Neuronal stem cell (in vitro differentiated cells): ENCODE measurements around the gene RPL13A.

Source experiments
- DNase-seq: peaks from one replicate; pipeline ENCODE4 v3.0.0-alpha.2; 2013; ENCODE audit warnings: low spot score
- H2AFZ ChIP-seq: one replicate; pipeline ENCODE4 v1.6.1; 2013; ENCODE audit warnings: mild to moderate bottlenecking, low read length, inconsistent platforms
- H2AK5ac ChIP-seq: 2 replicates; pipeline ENCODE4 v1.6.1; 2013; ENCODE audit warnings: low read depth, mild to moderate bottlenecking, inconsistent platforms, low read length, moderate library complexity, mixed read lengths
- H2BK120ac ChIP-seq: 2 replicates; pipeline ENCODE4 v1.6.1; 2013; ENCODE audit warnings: low read depth, mild to moderate bottlenecking, inconsistent platforms, low read length, moderate library complexity, mixed read lengths
- H2BK12ac ChIP-seq: one replicate; pipeline ENCODE4 v1.6.1; 2013; ENCODE audit warnings: low read length, inconsistent platforms
- H2BK15ac ChIP-seq: 2 replicates; pipeline ENCODE4 v1.6.1; 2013; ENCODE audit warnings: mild to moderate bottlenecking, low read length, inconsistent platforms, mixed read lengths
- H2BK5ac ChIP-seq: one replicate; pipeline ENCODE4 v1.6.1; 2013; ENCODE audit warnings: inconsistent platforms, mild to moderate bottlenecking, low read length, moderate library complexity
- H3K14ac ChIP-seq: one replicate; pipeline ENCODE4 v1.6.1; 2013; ENCODE audit warnings: low read length, inconsistent platforms
- H3K18ac ChIP-seq: 2 replicates; pipeline ENCODE4 v1.6.1; 2013; ENCODE audit warnings: low read length, inconsistent platforms
- H3K23ac ChIP-seq: 2 replicates; pipeline ENCODE4 v1.6.1; 2013; ENCODE audit warnings: low read depth, mild to moderate bottlenecking, mixed read lengths, low read length, inconsistent platforms; ENCODE audit not compliant: poor library complexity
- H3K27ac ChIP-seq: replicated peaks from 3 replicates; pipeline ENCODE4 v1.5.1; 2013; ENCODE audit warnings: low read length, inconsistent platforms
- H3K27me3 ChIP-seq, 3 experiments: 2 replicates each; pipeline ENCODE4 v1.6.1; 2013; ENCODE audit warnings: low read length in 3 of 3, mild to moderate bottlenecking in 2 of 3, inconsistent platforms in 1 of 3, low read depth in 1 of 3, mixed read lengths in 1 of 3, moderate library complexity in 1 of 3; ENCODE audit not compliant: control insufficient read depth in 3 of 3, insufficient read depth in 3 of 3
- H3K36me3 ChIP-seq, 2 donors: replicated peaks in 1 of 2; 2 replicates each; pipeline ENCODE4 v1.6.1; 2013; ENCODE audit warnings: low read length in 2 of 2; ENCODE audit not compliant: control insufficient read depth in 2 of 2, insufficient read depth in 2 of 2
- H3K4ac ChIP-seq: 2 replicates; pipeline ENCODE4 v1.6.1; 2013; ENCODE audit warnings: inconsistent platforms, mild to moderate bottlenecking, low read length, moderate library complexity
- H3K4me1 ChIP-seq, 2 donors: 1 replicate in 1 of 2; 2 replicates in 1 of 2; pipeline ENCODE4 v1.6.1; 2013; ENCODE audit warnings: low read length in 2 of 2, low read depth in 1 of 2; ENCODE audit not compliant: control insufficient read depth in 2 of 2, insufficient read depth in 1 of 2
- H3K4me2 ChIP-seq: one replicate; pipeline ENCODE4 v1.6.1; 2013; ENCODE audit warnings: mild to moderate bottlenecking, low read length, inconsistent platforms; ENCODE audit not compliant: insufficient read depth, poor library complexity, severe bottlenecking
- H3K4me3 ChIP-seq, 2 donors: 2 replicates each; pipeline ENCODE4 v1.5.1; 2013; ENCODE audit warnings: low read length in 2 of 2, mild to moderate bottlenecking in 2 of 2, inconsistent platforms in 1 of 2, moderate library complexity in 1 of 2
- H3K79me1 ChIP-seq: one replicate; pipeline ENCODE4 v1.6.1; 2013; ENCODE audit warnings: low read depth, mild to moderate bottlenecking, inconsistent platforms, low read length, moderate library complexity
- H3K9ac ChIP-seq: one replicate; pipeline ENCODE4 v1.6.1; 2013; ENCODE audit warnings: mild to moderate bottlenecking, low read depth, low read length, inconsistent platforms; ENCODE audit not compliant: poor library complexity
- H3K9me3 ChIP-seq, 2 donors: replicated peaks in 1 of 2; 2 replicates each; pipeline versions ENCODE3 to v1.6.1; 2013; ENCODE audit warnings: low read length in 2 of 2, mild to moderate bottlenecking in 2 of 2, inconsistent platforms in 1 of 2, low read depth in 1 of 2, mixed read lengths in 1 of 2, moderate library complexity in 1 of 2; ENCODE audit not compliant: control insufficient read depth in 2 of 2, insufficient read depth in 1 of 2
- H4K8ac ChIP-seq: one replicate; pipeline ENCODE4 v1.6.1; 2013; ENCODE audit warnings: low read depth, mild to moderate bottlenecking, inconsistent platforms, low read length, moderate library complexity
- H4K91ac ChIP-seq: one replicate; pipeline ENCODE4 v1.6.1; 2013; ENCODE audit warnings: low read length, low read depth, mild to moderate bottlenecking, inconsistent platforms; ENCODE audit not compliant: poor library complexity
- WGBS, 2 donors: extraction: QIAGEN DNeasy Blood & Tissue Kit; methylation state at CpG; one replicate each; pipeline ENCODE4 v1.1.7; 2013; ENCODE audit warnings: missing lambda C conversion rate in 2 of 2, mixed read lengths in 1 of 2; ENCODE audit not compliant: insufficient read length in 2 of 2, insufficient replicate concordance in 1 of 2; ENCODE audit errors: extremely low coverage in 2 of 2; 5-methylcytosine and 5-hydroxymethylcytosine counted together

The RPL13A gene

GRCh38 chr19:49530708-49531107 lies 43.3 kb downstream of the RPL13A start:
- Histone ChIP-seq H2AK5ac (no peak overlapping the region), H2BK15ac (no peak overlapping the region), H3K14ac (no peak overlapping the region), H3K4me1 (peaks cover 4 to 7% of the 10 kb centered on the region in 2 donors), H2AFZ (no peak overlapping the region), H3K9ac (no peak overlapping the region), H3K36me3 (peaks cover 7 to 39% of the 10 kb centered on the region in 2 donors), H3K18ac (no peak overlapping the region), H2BK12ac (no peak overlapping the region), H3K4me2 (no peak overlapping the region), H3K23ac (no peak overlapping the region), H4K91ac (no peak overlapping the region), H3K9me3 (no peaks in the 10 kb centered on the region), H3K27ac (no peak overlapping the region), H3K27me3 (peaks cover 0 to 12% (median 0%) of the 10 kb centered on the region in 3 experiments), H4K8ac (no peak overlapping the region), H2BK120ac (no peak overlapping the region), H3K4ac (no peak overlapping the region), H3K79me1 (no peaks in the 10 kb centered on the region), H3K4me3 (peak overlapping the region in 1 of 2 donors; percentile 42), H2BK5ac (no peak overlapping the region)
- WGBS, 2 donors = no CpG with 5 or more reads among the region's 7 CpGs
- DNase-seq = no peak

GRCh38 chr19:49533551-49534488 lies 46.4 kb downstream of the RPL13A start:
- H3K9ac ChIP-seq = peak overlapping the region; percentile 90
- H3K79me1 ChIP-seq = no peaks in the 10 kb centered on the region
- H2BK12ac ChIP-seq = no peak overlapping the region
- no peaks in the 10 kb centered on the region for H3K9me3 ChIP-seq
- peak overlapping the region; percentile 100 for H3K4me2 ChIP-seq
- H3K4ac ChIP-seq = no peak overlapping the region
- H3K36me3 ChIP-seq = peaks cover 5 to 32% of the 10 kb centered on the region in 2 donors
- peak overlapping the region; percentile 98 for H3K23ac ChIP-seq
- no peak overlapping the region for H2BK120ac ChIP-seq
- peak overlapping the region; percentile 12 to 89 for H3K4me3 ChIP-seq
- H3K27me3 ChIP-seq = peaks cover 0 to 12% (median 0%) of the 10 kb centered on the region in 3 experiments
- no peak overlapping the region for H4K91ac ChIP-seq
- no peak overlapping the region for H3K27ac ChIP-seq
- no peak overlapping the region for H2BK5ac ChIP-seq
- H3K14ac ChIP-seq = peak overlapping the region; percentile 47
- H4K8ac ChIP-seq = no peak overlapping the region
- peak overlapping the region; percentile 17 for H2AFZ ChIP-seq
- H2AK5ac ChIP-seq = peak overlapping the region; percentile 14
- H3K4me1 ChIP-seq = peaks cover 4 to 7% of the 10 kb centered on the region in 2 donors
- DNase-seq = peak; percentile 71
- H3K18ac ChIP-seq = peak overlapping the region; percentile 48
- no peak overlapping the region for H2BK15ac ChIP-seq
- WGBS, 2 donors = no CpG with 5 or more reads among the region's 87 CpGs

- H3K4me3 ChIP-seq = no peak overlapping the region
- peaks cover 7 to 37% of the 10 kb centered on the region in 2 donors for H3K36me3 ChIP-seq
- no peak for DNase-seq
- no peak overlapping the region for H2BK12ac ChIP-seq
- H3K9me3 ChIP-seq = no peaks in the 10 kb centered on the region
- peaks cover 0 to 12% (median 0%) of the 10 kb centered on the region in 3 experiments for H3K27me3 ChIP-seq
- H2AK5ac ChIP-seq = no peak overlapping the region
- no CpG with 5 or more reads among the region's 8 CpGs for WGBS, 2 donors
- no peak overlapping the region for H4K91ac ChIP-seq
- H2BK5ac ChIP-seq = no peak overlapping the region
- H4K8ac ChIP-seq = no peak overlapping the region
- no peak overlapping the region for H3K14ac ChIP-seq
- no peak overlapping the region for H3K27ac ChIP-seq
- peaks cover 4 to 7% of the 10 kb centered on the region in 2 donors for H3K4me1 ChIP-seq
- no peak overlapping the region for H3K18ac ChIP-seq
- H3K9ac ChIP-seq = no peak overlapping the region
- H3K23ac ChIP-seq = no peak overlapping the region
- H3K79me1 ChIP-seq = no peaks in the 10 kb centered on the region
- no peak overlapping the region for H2AFZ ChIP-seq
- no peak overlapping the region for H3K4me2 ChIP-seq
- H3K4ac ChIP-seq = no peak overlapping the region
- no peak overlapping the region for H2BK120ac ChIP-seq
- H2BK15ac ChIP-seq = no peak overlapping the region
Observed at GRCh38 chr19:49534632-49535385, 47.4 kb downstream of the RPL13A start.
